Activated CD4-positive, alpha-beta T cell treated with anti-CD3 and anti-CD28 coated beads, Interleukin-2, amount 50 U/mL, for 4 hours (primary cell): ENCODE results near the gene EHMT1.

Experiments
- DNase-seq, 2 experiments: peaks; one replicate each; pipeline ENCODE4 v3.0.0-alpha.2; 2020

The EHMT1 gene

GRCh38 chr9:137676998-137677397 is 58.2 kb downstream of the EHMT1 start:
- DNase-seq: no peak

- DNase-seq: no peak
These were observed 59.4 kb downstream of the EHMT1 start for GRCh38 chr9:137678202-137678601.

GRCh38 chr9:137679249-137679648 is 60.4 kb downstream of the EHMT1 start:
- DNase-seq: no peak

- no peak for DNase-seq
These were observed 61.0 kb downstream of the EHMT1 start for GRCh38 chr9:137679695-137680305.

GRCh38 chr9:137680444-137681358 is 61.9 kb downstream of the EHMT1 start:
- DNase-seq: no peak

- DNase-seq: no peak
These were observed 63.8 kb downstream of the EHMT1 start for GRCh38 chr9:137682428-137683105.

- no peak for DNase-seq
These were observed 64.6 kb downstream of the EHMT1 start for GRCh38 chr9:137683262-137683864.

- no peak for DNase-seq
These were observed 66.4 kb downstream of the EHMT1 start for GRCh38 chr9:137685035-137685740.

GRCh38 chr9:137685741-137686420 is 67.1 kb downstream of the EHMT1 start:
- no peak for DNase-seq

GRCh38 chr9:137688261-137688660 is 69.5 kb downstream of the EHMT1 start:
- DNase-seq: no peak

- DNase-seq: no peak
These were observed 69.9 kb downstream of the EHMT1 start for GRCh38 chr9:137688725-137689124.

GRCh38 chr9:137689745-137690529 is 71.1 kb downstream of the EHMT1 start:
- DNase-seq: no peak

- no peak for DNase-seq
These were observed 72.3 kb downstream of the EHMT1 start for GRCh38 chr9:137690930-137691645.

- DNase-seq: no peak
These were observed 73.0 kb downstream of the EHMT1 start for GRCh38 chr9:137691646-137692351.

GRCh38 chr9:137694236-137694959 is 75.6 kb downstream of the EHMT1 start:
- DNase-seq: no peak

- DNase-seq: no peak
These were observed 76.4 kb downstream of the EHMT1 start for GRCh38 chr9:137694962-137695875.

GRCh38 chr9:137696136-137696925 is 77.5 kb downstream of the EHMT1 start:
- DNase-seq: no peak
